ENCODE data around the gene DOCK6. TPM values are rescaled to one million over a fixed set of nuclear protein-coding genes. Genes with fewer than 3 reads are reported as not detected.
A peak's percentile ranks its signal among the peaks of the same experiment; 100 is the strongest.

DOCK6 gene
- total RNA-seq, 2 experiments from 2014 or later: 24.1 to 74.6 TPM

DNA sequence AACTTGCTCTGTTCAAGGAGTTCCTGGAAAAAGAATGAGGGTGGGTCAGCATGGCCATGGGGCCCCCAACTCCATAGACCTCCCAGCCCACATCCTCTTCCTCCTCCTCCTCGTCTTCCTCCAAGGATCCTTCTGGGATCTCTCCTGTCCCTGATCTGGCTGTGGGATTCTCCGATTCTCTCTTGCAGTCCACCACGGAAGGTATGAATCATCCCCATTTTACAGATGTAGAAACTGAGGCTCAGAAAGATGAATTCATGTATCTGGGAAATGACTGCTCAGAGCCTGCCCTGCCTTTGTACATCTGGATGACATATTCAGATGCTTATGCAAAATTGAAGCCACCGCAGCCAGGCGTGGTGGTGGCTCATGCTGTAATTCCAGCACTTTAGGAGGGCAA is 62.8 kb downstream of the DOCK6 start:
- intact Hi-C loops (cut with micrococcal nuclease; ENCODE audit: unreplicated experiment): loop anchor here (10.0 kb wide), 2 partner anchors 225 to 545 kb away; partner anchors contain the start of gene ILF3
- peaks cover 11% of the 10 kb centered on the region for H3K36me3 ChIP-seq (ENCODE audit: insufficient read depth, low read length)
- no TSS peak for BruUV-seq (replicated peaks)
- H3K4me3 ChIP-seq (ENCODE audit: low read depth, low read length, poor library complexity, severe bottlenecking): no peak overlapping the region
- H3K4me2 ChIP-seq (ENCODE audit: low read length): 0 out of 2 replicates have a peak overlapping the region, but pooled peaks have one; percentile 4
- TF ChIP-seq, protein P1, sequence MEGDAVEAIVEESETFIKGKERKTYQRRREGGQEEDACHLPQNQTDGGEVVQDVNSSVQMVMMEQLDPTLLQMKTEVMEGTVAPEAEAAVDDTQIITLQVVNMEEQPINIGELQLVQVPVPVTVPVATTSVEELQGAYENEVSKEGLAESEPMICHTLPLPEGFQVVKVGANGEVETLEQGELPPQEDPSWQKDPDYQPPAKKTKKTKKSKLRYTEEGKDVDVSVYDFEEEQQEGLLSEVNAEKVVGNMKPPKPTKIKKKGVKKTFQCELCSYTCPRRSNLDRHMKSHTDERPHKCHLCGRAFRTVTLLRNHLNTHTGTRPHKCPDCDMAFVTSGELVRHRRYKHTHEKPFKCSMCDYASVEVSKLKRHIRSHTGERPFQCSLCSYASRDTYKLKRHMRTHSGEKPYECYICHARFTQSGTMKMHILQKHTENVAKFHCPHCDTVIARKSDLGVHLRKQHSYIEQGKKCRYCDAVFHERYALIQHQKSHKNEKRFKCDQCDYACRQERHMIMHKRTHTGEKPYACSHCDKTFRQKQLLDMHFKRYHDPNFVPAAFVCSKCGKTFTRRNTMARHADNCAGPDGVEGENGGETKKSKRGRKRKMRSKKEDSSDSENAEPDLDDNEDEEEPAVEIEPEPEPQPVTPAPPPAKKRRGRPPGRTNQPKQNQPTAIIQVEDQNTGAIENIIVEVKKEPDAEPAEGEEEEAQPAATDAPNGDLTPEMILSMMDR (conservative IDR thresholded peaks at IDR 0.05; ENCODE audit: low read length): no peak
- no peak for TF ChIP-seq EZH2phosphoT487 (IDR thresholded peaks at IDR 0.05; ENCODE audit: borderline replicate concordance, low read depth, low read length)
- H3K4me1 ChIP-seq (ENCODE audit: insufficient read depth, low read length, poor library complexity, severe bottlenecking): peaks cover 47% of the 10 kb centered on the region
- H3K9me3 ChIP-seq (ENCODE audit: low read length): no peaks in the 10 kb centered on the region
- no peak overlapping the region for H3K27ac ChIP-seq (ENCODE audit: low read depth, low read length, poor library complexity, severe bottlenecking)
- no peak overlapping the region for H2AFZ ChIP-seq (ENCODE audit: low read length)
- H3K79me2 ChIP-seq (ENCODE audit: insufficient read depth, low read depth, low read length): peaks cover 24% of the 10 kb centered on the region
- DNase-seq (ENCODE audit: low spot score): no peak
- ChIA-PET CTCF (ENCODE audit: unreplicated experiment) (no interaction called here), POLR2A (no interaction called here)
- no peaks in the 10 kb centered on the region for H4K20me1 ChIP-seq (ENCODE audit: insufficient read depth, low read length)
- H3K9me2 ChIP-seq (ENCODE audit: insufficient read depth, low read length): no peaks in the 10 kb centered on the region

DNA sequence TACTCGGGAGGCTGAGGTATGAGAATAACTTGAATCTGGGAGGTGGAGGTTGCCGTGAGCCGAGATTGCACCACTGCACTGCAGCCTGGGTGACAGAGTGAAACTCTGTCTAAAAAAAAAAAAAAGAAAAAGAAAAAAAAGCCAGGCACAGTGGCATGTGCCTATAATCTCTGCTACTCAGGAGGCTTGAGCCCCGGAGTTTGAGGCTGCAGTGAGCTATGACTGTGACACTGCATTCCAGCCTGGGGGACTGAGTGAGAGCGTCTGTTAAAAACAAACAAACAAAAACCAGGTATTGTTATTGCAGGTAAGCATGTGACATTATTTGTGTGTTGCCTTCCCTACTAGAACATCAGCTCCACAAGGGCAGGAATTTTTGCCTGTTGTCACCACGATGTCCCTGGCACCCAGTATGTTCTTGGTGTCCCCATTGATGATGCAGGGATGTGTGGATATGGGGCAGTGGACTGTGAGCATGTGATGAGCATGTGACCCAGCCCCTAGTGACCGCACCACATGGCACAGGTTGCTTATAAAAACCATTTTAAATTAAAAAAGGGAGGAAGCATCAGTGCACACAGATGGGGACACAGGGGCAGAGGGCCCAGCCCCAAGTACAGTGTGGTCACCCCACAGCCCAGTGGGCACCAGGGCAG is 63.4 kb downstream of the DOCK6 start:
- intact Hi-C loops (cut with micrococcal nuclease; ENCODE audit: unreplicated experiment): loop anchor here (10.0 kb wide), 2 partner anchors 224 to 544 kb away; partner anchors contain the start of gene ILF3
- no peak for TF ChIP-seq EZH2phosphoT487 (IDR thresholded peaks at IDR 0.05; ENCODE audit: borderline replicate concordance, low read depth, low read length)
- TF ChIP-seq, protein P1 (conservative IDR thresholded peaks at IDR 0.05; ENCODE audit: low read length): no peak
- Histone ChIP-seq H3K4me3 (ENCODE audit: low read depth, low read length, poor library complexity, severe bottlenecking) (no peak overlapping the region), H3K36me3 (ENCODE audit: insufficient read depth, low read length) (peaks cover 17% of the 10 kb centered on the region), H2AFZ (ENCODE audit: low read length) (no peak overlapping the region), H3K9me3 (ENCODE audit: low read length) (no peaks in the 10 kb centered on the region), H3K9me2 (ENCODE audit: insufficient read depth, low read length) (no peaks in the 10 kb centered on the region), H4K20me1 (ENCODE audit: insufficient read depth, low read length) (no peaks in the 10 kb centered on the region), H3K4me1 (ENCODE audit: insufficient read depth, low read length, poor library complexity, severe bottlenecking) (peaks cover 48% of the 10 kb centered on the region), H3K79me2 (ENCODE audit: insufficient read depth, low read depth, low read length) (peaks cover 30% of the 10 kb centered on the region), H3K27ac (ENCODE audit: low read depth, low read length, poor library complexity, severe bottlenecking) (no peak overlapping the region), H3K4me2 (ENCODE audit: low read length) (0 out of 2 replicates have a peak overlapping the region, but pooled peaks have one; percentile 4)
- BruUV-seq (replicated peaks): no TSS peak
- ChIA-PET CTCF (ENCODE audit: unreplicated experiment) (interaction anchor here (0.6 kb wide), 1 partner anchor 21 kb away, joined by 3 read pairs; no protein-coding TSS in a partner anchor), POLR2A (no interaction called here)
- no peak for DNase-seq (ENCODE audit: low spot score)

DNA sequence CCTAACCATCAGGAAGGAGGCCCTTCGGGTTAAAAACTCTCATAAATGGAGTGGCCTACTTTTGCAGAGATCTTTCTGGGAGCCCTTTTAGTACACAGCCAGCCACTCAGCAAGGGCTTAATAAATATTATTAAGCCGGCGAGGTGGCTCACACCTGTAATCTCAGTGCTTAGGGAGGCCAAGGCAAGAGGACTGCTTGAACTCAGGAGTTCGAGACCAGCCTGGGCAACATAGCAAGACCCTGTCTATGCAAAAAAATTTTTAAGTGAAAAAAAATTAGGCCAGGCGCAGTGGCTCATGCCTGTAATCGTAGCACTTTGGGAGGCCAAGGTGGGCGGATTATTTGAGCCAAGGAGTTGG is 64.2 kb downstream of the DOCK6 start:
- Histone ChIP-seq H3K4me1 (ENCODE audit: insufficient read depth, low read length, poor library complexity, severe bottlenecking) (peaks cover 48% of the 10 kb centered on the region), H3K4me2 (ENCODE audit: low read length) (peak overlapping the region; percentile 99), H3K27ac (ENCODE audit: low read depth, low read length, poor library complexity, severe bottlenecking) (peak overlapping the region; percentile 95), H4K20me1 (ENCODE audit: insufficient read depth, low read length) (no peaks in the 10 kb centered on the region), H3K79me2 (ENCODE audit: insufficient read depth, low read depth, low read length) (peaks cover 31% of the 10 kb centered on the region), H3K4me3 (ENCODE audit: low read depth, low read length, poor library complexity, severe bottlenecking) (peak overlapping the region; percentile 97), H3K9me3 (ENCODE audit: low read length) (no peaks in the 10 kb centered on the region), H3K36me3 (ENCODE audit: insufficient read depth, low read length) (peaks cover 25% of the 10 kb centered on the region), H2AFZ (ENCODE audit: low read length) (peak overlapping the region; percentile 5; the same call in 1 of the 2 replicates), H3K9me2 (ENCODE audit: insufficient read depth, low read length) (no peaks in the 10 kb centered on the region)
- DNase-seq (ENCODE audit: low spot score): no peak
- no TSS peak for BruUV-seq (replicated peaks)
- TF ChIP-seq, protein P1 (conservative IDR thresholded peaks at IDR 0.05; ENCODE audit: low read length): no peak
- no peak for TF ChIP-seq EZH2phosphoT487 (IDR thresholded peaks at IDR 0.05; ENCODE audit: borderline replicate concordance, low read depth, low read length)
- intact Hi-C loops (cut with micrococcal nuclease; ENCODE audit: unreplicated experiment): loop anchor here (10.0 kb wide), 2 partner anchors 223 to 543 kb away; partner anchors contain the start of gene ILF3
- POLR2A ChIA-PET: no interaction called here
- CTCF ChIA-PET (ENCODE audit: unreplicated experiment): no interaction called here
